Measurements from ENCODE around the gene PRM2.

Gene PRM2

DNA sequence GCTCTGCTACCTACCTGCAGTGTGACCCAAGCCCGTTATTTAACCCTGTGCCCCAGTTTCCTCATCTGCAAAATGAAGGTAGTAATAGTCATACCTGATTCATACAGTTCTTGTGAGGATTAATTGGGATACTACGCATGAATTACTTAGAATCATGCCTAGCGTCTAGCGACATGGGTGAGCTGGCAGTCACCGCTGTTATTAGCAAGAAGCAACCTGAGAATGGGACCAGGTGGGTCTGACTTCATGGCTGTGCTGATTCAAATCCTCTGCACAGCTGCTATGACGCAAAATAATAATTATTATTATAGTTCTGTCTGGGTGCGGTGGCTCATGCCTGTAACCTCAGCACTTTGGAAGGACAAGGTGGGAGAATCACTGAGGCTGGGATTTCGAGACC, 28.1 kb downstream of the PRM2 start:
- DNase-seq (ENCODE audit: low read depth), result no peak

DNA sequence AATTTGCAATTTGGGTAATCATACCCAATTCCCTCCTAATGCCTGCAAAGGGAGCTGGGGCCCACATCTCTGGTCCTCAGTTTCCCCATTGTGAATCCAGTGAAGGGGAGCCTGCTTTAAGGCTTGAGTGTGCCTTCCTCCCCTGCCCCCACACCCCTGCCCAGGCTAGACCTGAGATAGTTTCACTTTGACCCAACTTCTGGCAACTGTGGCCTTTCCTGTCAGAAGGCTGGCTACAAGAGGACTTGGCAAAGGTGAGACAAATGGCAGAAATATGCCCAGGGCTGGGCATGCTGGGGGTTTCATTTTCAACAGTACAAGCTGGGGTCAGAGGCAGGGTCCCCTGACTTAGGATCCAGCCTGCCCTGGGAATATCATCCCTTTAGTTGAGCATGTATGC, 30.3 kb downstream of the PRM2 start:
- no peak for DNase-seq (ENCODE audit: low read depth)

DNA sequence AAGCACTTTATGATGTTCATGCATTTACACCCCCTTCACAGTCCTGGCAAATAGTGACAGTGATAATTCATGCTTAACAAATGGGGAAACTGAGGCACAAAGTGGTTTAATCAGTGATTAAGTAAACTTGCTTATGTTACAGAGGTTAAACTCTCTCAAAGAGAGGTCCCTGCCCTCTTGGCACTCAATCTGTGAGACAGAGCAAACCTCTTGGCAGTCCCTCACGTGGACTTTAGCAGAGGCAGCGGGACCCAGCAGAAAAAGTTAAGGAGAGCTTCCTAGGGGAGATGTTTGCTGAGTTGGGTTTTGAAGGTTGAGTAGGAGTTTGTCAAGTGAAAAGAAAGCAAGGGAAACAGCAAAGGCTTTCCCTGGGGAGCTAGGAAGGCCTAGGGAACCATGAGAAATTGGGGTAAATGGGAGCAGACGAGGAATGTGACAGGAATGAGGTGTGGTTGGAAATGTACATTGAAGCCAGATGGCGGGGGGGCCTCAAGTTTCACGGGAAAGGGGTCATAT, 31.0 kb downstream of the PRM2 start:
- DNase-seq (ENCODE audit: low read depth), result no peak

DNA sequence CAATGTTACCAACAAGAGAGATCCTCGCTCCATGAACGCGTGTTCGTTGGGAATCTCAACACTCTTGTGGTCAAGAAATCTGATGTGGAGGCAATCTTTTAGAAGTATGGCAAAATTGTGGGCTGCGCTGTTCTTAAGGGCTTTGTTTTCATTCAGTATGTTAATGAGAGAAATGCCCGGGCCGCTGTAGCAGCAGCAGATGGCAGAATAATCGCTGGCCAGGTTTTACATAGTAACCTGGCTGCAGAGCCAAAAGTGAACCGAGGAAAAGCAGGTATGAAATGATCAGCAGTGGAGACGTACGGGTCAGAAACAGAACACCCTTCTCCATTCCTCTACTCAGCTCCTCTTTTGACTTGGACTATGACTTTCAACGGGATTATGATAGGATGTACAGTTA, 33.6 kb downstream of the PRM2 start:
- DNase-seq (ENCODE audit: low read depth), result no peak

DNA sequence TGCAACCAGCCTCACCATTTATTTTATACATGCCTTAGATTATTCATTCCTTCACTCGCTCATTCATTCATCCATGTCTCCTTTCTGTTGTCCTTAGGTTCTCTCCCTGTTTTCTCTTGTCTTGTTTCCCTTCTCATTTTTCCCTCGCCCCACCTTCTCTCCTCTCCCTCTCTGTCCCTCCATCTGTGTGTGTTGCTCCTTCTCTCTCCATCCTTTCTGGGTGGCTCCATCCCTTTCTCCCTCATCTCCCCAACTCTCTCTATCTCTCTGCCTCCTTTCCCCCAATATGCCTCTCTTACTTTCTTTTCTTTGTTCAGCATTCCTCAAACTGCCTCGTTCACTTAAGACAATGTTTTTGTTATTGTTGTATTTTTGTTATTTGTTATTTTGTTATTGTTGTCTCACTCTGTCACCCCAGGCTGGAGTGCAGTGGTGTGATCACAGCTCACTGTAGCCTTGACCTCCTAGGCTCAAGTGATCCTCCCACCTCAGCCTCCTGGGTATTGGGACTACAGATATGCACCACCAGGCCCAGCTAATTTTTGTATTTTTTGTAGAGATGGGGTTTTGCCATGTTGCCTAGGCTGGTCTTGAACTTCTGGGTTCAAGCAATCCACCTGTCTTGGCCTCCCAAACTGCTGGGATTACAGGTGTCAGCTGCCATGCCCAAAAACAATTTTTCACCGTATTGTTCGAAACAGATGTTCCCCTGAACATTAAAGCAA, 34.6 kb downstream of the PRM2 start:
- no peak for DNase-seq (ENCODE audit: low read depth)

DNA sequence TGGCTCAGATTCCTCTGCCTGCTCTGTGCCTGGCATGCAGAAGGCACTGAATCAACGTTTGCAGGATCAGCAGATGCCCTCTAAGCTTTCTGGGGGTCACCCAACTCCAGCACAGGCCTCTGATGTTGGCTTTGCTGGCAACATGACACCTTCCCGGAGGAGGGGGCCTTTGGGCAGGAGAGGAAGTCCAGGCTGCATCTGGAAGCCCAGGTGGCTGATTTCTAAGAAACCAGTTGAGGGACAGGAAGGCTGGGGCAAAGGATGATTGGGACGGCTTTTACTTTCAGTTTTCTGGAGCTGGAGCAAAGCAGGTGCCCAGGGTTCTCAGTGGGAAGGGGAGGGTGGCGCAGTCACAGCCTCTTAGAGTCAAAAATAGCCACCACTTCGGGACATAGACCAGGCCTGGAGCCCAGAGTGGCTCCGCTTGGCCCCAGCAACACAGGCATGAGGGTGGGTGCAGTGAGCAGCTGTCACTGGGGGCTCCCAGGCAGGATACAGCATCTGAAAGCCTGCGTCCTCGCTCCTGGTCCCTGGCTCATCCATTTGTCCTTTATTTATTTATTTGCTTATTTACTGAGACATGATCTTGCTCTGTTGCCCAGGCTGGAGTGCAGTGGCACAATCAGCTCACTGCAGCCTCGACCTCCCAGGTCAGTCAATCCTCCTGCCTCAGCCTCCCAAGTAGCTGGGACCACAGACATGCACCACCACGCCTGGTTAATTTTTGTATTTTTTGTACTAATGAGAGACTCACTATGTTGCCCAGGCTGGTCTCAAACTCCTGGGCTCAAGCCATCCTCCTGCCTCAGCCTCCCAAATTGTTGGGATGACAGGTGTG, 35.4 kb downstream of the PRM2 start:
- no peak for DNase-seq (ENCODE audit: low read depth)

DNA sequence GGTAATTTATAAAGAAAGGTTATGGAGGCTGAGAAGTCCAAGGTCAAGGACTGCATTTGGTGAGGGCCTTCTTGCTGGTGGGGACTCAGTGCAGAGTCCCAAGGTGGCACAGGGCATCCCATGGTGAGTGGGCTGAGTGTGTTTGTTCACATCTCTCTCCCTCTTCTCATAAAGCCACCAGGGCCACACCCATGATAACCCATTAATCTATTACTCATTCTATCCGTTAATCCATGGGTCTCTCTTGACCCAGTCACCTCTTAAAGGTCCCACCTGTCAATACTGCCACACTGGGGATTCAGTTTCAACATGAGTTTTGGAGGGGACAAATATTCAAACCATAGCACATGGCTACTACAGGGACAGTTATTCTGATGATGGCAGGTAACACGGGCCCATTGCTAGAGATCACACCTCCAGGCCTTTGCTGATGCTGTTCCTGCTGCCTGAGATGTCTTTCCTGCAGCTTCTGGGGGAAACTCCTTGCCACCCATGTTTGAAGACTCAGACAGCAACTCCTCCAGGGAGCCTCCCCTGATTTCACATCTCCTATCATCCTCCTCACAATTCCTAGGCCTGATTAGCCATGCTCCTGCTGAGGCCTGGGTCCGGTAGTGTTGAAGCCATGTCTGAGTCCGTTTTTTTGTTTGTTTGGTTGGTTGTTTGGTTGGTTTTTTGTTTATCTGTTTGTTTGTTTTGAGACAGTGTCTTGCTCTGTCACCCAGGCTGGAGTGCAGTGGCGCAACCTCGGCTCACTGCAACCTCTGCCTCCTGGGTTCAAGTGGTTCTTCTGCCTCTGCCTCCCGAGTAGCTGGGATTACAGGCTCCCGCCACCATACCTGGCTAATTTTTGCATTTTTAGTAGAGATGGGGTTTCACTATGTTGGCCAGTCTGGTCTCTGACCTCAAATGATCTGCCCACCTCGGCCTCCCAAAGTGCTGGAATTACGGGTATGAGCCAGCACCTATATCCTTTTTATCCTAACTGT, 36.3 kb downstream of the PRM2 start:
- no peak for DNase-seq (ENCODE audit: low read depth)

DNA sequence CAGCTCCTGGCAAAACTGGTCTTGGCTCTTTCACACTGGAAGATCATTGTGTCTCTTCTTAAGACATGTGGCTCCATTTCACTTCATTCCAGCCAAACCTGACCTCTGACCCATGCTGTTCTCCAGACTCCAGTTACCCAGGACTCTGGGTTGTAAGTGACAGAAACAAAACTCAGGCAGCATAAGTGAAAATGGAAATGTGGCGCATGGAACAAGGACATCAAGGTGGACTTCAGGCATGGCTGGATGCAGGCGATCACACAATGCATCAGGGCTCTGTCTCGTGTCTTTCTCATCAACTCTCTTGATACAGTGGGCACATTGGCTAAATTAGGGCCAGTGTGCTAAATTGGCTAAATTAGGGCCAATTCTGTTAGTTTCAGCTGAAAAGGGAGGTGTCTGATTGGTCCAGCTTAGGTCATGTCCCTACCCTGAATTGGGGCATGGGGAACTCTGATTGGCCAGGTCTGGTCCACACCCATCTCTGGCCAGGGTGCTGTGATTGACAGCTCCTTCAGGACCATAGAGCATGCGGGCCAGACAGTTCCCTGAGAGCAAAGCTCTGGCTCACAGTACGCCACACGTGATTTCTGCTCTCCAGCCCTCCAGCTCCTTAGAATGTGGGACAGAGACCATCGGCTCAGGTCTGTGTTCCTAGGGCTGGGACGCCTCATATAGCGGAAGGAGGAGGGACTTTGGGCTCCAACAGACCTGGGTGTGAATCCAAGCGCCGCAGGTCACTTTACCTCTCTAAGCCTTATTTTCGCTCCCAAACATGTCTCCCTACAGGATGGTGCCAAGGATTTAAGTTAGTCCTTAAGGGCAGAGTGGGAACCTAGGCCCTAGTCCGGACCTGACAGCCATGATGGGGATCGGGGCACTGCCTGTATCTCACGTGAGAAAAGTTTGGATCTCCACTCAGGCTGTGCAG, 37.7 kb downstream of the PRM2 start:
- DNase-seq (ENCODE audit: low read depth), result no peak

DNA sequence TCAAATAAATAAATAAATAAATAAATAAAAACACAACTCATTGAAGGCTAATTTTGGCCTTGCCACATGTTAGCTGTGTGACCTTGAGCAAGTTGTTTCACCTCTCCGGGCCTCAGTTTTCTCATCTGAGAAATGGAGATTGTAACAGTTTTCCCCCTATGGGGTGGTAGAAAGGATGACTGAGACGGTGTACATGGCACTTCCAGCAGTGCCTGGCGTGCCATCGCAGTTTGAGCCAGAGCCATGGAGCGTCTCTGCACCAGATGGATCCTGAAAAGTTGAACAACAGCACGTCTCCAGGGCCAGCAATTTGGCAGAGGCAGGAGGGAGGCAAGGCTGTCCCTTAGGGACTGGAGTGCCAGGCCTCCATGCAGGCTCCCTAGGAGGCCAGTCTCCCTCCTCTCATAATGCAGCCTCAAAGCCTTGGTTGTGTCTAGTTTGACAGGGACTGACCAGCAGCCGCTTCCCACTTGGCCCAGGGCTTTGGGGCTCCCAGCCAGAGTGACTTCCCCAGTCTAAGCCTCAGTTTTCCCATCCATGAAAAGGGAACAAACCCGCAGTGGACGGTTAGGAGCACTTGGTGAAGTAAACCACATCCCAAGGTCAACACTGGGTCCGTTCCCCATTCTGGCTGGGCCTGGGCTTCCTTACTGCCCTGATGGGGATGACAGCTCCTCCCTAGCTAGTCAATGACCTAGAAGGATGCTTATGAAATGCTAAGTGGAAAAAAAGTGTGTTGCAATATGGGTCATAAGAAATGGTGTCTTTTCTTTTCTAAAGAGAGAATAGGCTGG, 39.6 kb downstream of the PRM2 start:
- DNase-seq (ENCODE audit: low read depth), result peak; percentile 42

DNA sequence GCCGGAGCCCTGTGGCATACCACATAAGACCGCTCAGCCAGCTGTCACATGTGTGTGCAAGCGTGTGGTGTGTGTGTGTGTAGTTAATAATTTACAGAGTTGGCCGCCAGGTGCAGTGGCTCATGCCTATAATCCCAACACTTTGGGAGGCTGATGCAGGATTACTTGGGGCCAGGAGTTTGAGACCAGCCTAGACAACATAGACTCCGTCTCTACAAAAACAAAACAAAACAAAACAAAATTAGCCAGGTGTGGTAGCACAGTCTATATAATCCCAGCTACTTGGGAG, 40.6 kb downstream of the PRM2 start:
- no peak for DNase-seq (ENCODE audit: low read depth)

DNA sequence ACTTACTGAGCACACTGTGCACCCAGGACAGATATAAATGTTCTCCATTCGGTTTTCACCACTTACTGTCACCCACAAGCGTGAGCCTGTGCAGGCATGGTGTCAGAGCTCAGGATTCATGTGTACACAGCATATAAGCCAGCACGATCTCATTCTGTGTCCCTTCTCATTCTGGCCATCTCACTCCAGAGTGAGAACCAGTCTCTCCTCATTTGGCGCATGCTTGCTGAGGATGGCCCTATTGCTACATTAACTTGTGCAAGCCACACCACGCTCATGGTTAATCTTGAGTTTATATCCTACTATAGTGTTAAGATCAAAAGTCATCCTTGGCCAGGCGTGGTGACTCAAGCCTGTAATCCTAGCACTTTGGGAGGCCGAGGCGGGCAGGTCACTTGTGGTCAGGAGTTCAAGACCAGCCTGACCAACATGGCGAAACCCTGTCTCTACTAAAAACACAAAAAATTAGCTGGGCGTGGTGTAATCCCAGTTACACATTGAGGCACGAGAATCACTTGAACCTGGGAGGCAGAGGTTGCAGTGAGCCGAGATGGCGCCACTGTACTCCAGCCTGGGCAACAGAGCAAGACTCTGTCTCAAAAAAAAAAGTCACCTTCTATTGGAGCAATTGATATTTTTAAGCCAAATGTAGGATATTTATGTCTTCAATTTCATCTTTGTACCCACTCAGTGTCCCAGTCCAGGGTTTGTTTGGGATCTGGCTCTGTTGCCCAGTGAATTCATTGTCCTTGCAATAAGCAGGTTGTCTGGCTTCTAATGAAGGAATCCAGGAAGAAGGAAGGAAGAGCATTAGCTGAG, 41.2 kb downstream of the PRM2 start:
- peak; percentile 53 for DNase-seq (ENCODE audit: low read depth)

DNA sequence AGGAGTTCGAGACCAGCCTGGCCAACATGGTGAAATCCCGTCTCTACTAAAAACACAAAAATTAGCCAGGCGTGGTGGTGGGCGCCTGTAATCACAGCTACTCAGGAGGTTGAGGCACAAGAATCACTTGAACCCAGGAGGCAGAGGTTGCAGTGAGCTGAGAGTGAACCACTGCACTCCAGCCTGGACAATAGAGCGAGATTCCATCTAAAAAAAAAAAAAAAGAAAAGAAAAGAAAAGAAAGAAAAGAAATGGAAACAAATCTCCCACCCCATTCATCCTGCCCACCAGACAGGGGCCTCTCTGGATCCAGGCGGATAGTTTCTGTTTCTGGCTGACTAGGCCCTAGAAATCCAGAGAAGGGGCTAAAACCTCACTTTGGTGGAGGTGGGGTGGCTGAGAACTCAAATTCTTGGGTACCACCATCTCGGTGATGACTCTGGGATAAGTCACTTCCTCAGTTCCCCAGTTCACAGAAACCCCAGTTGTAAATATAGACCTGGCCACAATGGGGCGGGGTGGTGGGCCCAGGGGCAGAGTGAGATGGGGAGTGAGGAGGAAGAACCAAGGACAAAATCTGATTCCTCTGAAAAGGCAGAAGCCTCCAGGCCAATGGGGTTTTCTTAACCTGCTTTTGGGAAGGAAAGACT, 42.4 kb downstream of the PRM2 start:
- no peak for DNase-seq (ENCODE audit: low read depth)

DNA sequence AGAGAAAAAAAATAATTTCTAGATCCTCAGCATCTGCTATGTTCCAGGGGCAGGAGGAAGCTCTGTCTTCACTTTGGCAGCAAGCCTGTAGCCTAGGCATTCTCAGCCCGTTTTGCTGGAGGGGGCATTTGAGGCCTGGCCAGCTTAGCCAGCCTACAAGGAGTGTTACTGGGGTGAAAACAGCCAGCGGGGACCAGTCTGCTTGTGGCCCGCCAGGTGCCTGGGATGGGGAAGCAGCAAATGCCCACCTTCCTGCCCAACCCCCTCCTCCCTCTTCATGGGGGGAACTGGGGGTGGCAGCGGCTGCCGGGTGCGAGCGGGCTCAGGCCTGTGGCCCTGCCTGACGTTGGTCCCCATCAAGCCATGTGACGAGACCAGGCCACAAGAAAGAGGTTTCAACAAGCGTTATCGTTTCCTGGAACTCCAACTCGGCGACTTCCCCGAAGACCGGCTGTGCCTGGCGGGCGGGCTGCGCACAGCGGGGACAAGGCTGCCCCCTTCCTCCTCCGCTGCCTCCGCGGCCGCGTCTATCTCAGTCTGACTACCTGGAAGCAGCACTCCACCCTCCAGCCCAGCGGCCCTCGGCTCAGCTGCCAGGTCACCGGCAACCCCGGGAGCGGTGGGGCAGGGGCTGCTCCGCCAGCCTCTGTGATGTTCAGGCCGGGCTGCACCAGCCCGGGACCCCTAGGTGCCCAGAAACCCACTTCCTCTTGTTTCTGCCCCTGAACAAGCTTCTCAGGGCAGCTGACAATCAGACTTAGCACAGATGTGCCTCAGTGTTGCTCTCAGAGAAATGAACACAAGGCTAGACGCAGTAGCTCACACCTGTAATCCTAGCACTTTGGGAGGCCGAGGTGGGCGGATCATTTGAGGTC, 43.2 kb downstream of the PRM2 start:
- no peak for DNase-seq (ENCODE audit: low read depth)

DNA sequence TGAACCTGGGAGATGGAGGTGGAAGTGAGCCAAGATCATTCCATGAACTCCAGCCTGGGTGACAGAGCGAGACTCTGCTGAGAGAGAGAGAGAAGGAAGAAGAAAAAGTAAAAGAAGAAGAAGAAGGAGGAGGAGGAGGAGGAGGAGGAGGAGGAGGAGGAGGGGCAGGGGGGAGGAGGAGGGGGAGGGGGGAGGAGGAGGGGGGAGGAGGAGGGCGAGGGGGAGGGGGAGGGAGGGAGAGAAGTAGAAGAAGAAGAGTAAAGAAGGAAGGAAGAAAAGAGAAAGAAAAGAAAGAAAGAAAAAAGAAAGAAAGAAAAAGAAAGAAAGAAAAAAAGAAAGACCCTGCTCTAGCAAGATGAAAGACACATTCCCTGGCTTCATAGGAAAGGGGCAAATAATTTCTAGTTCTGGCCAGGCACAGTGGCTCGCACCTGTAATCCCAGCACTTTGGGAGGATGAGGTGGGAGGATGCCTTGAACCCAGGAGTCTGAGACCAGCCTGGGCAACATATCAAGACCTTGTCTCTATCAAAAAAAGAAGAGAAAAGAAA, 43.9 kb downstream of the PRM2 start:
- no peak for DNase-seq (ENCODE audit: low read depth)

DNA sequence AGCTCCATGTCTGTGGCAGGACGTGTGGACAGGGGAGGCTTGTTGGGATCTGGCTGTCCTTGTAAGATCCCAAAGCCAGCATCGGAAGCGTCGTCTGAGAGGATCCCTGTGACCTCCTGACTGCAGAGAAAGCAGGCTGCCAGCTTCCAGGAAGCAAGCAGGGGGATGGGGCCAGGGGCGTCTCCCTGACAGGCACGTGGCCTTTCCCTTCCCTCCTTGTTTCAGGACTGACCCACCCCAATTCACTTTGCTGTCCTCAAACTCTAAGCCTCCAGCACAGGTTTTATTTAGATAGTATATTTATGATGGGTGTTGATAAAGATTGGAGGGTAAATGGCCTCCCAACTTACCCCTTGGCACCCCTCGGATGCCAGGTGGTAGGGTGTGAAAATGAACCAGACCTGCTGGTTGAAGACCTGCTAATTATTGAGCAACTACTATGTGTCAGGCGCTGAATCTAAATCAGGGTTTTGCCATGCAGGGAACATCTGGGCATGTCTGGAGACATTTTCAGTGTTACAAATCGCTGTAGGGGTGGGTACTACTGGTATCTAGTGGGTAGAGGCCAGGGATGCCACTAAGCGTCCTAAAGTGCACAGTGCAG, 44.8 kb downstream of the PRM2 start:
- DNase-seq (ENCODE audit: low read depth), result no peak

DNA sequence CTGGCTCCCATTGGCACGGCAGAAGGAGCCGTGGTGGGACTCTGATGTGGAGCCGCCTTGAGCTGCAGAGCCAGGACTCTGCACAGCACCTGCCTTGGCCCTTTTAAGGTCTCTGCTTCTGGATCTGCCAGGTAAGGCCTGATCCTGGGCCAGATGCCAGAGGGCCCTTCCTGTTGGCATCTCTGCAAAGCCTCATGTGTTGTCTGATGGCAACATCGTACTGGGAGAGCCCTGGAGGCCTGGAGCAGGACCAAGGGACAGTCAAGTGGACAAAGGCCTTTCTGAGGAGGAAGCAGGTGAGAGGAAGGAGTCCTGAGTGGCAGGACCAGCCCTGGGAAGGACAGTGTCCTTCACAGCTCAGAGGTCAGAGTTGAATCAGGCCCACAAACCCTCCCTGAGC, 46.4 kb downstream of the PRM2 start:
- DNase-seq (ENCODE audit: low read depth), result no peak

DNA sequence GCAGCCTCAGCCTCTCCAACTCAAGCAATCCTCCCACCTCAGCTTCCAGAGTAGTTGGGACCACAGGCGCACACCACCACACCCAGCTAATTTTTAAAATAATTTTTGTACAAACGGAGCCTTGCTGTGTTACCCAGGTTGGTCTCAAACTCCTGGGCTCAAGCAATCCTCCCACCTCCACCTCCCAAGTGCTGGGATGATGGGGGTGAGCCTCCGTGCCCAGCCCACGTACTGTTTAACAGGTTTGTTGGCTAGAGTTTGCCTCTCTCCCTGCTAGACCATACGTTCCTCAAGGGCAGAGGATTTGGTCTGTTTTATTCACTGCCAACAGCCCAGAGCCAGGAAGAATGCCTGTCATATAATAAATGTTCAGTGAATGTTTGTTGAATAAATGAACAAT, 46.8 kb downstream of the PRM2 start:
- no peak for DNase-seq (ENCODE audit: low read depth)

Measured in fibroblast of gingiva (primary cell).